Stimulated activated CD8-positive, alpha-beta memory T cell treated with anti-CD3 and anti-CD28 coated beads, Interleukin-12 subunit alpha, Interleukin-12 subunit beta, amount 100 ng/mL, for 4 hours (primary cell): Measurements from ENCODE around the gene MAPK6.
"Not testable (repeated sequence)": the region's sequence is repeated elsewhere in the genome, so short reads cannot be mapped to it uniquely, and the experiment has no call there.

Experiments used
- DNase-seq: peaks from one replicate; pipeline ENCODE4 v3.0.0-alpha.2; 2020; ENCODE audit warnings: low read depth

The MAPK6 gene

DNA sequence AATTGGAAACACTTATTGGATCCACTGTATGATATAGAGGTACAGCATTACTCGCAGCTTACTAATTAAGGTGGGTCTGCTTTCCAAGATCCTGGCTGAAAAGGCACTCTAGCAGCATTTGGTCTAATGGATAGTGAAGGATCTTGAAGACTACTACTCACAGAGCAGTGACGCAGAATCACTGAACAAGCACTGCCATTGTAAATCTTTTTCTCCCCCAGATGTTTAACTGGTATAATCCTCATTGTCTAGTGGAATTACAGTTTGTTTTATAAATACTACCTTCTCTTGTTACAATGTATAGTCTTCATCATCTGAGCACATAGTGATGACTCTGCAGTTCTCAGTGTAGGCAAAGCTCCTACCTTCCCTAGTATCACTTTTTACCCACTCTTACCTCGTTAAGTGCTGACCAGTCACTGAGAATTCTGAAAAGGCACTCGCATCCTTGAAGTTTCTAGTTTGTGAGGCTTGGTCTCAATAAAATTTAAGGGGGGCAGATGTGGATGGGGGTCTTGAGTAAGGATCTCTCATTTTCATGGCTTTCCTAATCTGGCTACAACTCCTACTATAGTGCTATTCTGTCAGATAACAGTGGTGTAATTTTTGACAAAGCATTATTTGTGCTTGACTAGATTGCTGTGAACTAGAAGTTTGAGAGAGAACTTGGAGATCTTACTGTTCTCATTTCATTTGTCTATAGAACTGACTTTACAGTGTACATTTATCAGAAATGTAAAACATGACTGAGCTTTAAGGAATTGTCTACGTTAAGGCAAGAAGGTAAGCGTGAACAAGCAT, 23.2 kb downstream of the MAPK6 start:
- no peak for DNase-seq

- not testable (repeated sequence) for DNase-seq
Measured at GRCh38 chr15:52045795-52046298, 26.8 kb downstream of the MAPK6 start.

- DNase-seq: not testable (repeated sequence)
Measured at GRCh38 chr15:52046552-52046951, 27.5 kb downstream of the MAPK6 start.

- DNase-seq: no peak
Measured at GRCh38 chr15:52050416-52050815, 31.4 kb downstream of the MAPK6 start.

GRCh38 chr15:52052066-52052935, 33.3 kb downstream of the MAPK6 start:
- DNase-seq: no peak

DNA sequence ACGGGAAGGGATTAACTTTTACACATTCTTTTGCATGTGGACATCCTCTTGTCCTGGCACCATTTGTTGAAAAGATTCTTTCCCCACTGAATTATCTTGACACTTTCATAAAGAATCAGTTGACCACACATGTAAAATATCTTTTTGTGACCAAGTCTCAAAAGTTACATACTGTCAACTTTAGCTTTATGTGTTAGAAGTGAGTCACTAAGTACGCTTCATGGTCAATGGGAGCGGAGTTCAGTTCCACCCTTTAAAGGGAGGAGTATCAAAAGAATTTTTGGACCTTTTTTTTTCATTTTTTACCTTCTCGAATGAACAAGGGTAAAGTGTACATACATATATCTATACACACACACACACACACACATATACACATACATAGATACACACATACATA, 35.4 kb downstream of the MAPK6 start:
- no peak for DNase-seq

DNA sequence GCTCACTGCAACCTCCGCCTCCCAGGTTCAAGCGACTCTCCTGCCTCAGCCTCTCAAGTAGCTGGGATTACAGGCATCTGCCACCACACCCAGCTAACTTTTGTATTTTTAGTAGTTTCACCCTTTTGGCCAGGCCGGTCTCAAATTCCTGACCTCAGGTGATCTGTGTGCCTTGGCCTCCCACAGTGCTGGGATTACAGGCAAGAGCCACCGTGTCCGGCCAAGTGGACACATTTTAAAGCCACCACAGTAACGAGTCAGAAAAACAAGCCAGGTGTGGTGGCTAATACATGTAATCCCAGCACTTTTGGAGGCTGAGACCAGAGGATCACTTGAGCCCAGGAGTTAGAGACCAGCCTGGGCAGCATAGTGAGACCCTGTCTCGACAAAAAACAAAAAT, 35.8 kb downstream of the MAPK6 start:
- not testable (repeated sequence) for DNase-seq

DNA sequence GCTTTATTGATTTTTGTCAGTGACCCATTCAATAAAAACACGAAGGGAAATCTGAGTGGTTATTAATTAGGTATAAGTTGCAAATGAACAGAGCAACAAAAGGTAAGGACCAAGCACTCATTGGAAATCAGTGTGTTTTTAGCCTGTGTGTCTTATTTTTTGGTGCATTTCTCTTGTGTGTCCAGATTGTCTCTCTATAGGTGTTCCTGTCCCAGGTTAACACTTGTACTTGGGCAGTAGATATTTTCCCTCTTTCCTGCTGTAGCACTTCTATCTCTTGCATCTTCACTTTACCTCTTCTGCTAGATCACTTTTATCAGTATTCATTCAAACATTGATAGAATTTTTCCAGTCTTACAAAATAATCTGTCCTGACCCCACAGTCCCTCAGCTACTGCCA, 37.0 kb downstream of the MAPK6 start:
- DNase-seq: no peak

GRCh38 chr15:52056496-52056895, 37.5 kb downstream of the MAPK6 start:
- no peak for DNase-seq

DNA sequence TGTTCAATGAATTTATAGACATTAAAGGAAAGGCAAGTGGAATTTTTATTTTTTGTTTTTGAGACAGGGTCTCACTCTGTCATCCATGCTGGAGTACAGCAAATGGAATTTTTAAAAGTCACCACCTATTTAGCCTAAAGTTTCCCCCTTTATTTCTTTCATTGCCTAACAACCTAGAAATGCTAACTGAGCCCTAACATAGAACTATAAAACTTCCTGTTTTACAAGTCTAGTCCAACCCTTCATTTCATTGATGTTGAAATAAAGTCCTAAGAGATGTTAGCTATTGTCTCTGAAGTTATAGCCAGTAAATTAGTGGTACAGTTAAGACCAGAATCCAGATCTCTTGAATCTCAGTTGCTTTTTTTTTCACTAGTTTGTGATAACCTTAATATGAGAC, 39.0 kb downstream of the MAPK6 start:
- DNase-seq: no peak

- no peak for DNase-seq
Measured at GRCh38 chr15:52060501-52060900, 41.5 kb downstream of the MAPK6 start.

- no peak for DNase-seq
Measured at GRCh38 chr15:52066842-52067544, 48.0 kb downstream of the MAPK6 start.

DNA sequence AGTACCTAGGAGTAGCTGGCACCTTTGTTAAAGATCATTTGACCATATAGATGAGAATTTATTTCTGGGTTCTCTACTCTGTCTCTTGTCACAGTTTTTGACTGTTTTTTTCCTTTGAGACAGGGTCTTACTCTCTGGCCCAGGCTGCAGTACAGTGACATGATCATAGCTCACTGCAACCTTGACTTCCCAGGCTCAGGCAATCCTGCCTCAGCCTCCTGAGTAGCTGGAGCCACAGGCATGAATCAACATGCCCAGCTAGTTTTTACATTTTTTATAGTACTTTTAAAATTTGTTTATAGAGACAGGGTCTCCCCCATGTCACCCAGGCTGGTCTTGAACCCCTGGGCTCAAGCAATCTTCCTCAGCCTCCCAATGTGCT, 48.5 kb downstream of the MAPK6 start:
- DNase-seq: no peak

GRCh38 chr15:52068004-52068615, 49.1 kb downstream of the MAPK6 start:
- DNase-seq: no peak

GRCh38 chr15:52069559-52069958, 50.5 kb downstream of the MAPK6 start:
- no peak for DNase-seq

GRCh38 chr15:52071570-52071969, 52.6 kb downstream of the MAPK6 start:
- DNase-seq: no peak

DNA sequence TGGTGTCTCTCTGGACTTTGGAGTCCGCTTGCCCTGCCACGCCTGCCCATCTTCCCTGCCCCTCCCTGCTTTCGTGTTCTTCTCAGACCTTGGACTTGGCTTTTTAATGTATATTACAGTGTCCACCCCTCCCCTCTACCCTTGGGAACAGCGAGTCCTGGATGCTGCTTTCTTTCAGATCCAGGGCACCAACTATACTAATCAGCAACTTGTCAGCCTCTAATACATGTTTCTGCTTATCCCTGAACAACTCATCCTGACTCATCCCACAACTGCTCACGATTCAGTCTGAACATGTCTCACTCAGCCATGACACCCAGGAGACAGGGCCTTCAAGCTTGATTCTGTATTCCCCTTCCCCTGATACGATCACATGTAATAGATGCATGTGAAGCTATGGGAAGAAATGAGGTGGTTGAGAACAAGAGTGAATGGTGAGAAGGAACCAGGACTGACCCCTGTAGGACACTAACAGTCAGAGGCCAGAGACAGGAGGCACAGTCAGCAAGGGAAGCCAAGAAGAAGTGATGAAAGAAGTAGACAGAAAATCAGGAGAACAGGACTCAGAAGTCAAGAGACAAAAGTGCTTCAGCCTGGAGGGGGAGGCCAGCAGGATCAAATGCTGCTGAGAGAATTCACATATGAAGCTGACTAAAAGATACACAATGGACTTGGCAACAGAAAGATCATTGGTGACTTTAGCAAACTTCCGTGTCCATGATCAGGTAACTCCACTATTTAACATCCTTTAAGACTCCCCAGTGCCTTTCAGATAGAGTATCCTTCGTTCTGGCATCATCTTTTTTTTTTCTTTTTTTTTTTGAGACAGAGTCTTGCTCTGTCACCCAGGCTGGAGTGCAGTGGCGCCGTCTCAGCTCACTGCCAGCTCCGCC, 58.1 kb downstream of the MAPK6 start:
- no peak for DNase-seq

GRCh38 chr15:52078197-52078875, 59.3 kb downstream of the MAPK6 start:
- DNase-seq: no peak

GRCh38 chr15:52078876-52079700, 60.1 kb downstream of the MAPK6 start:
- DNase-seq: peak; percentile 49
